T-cell (primary cell): Measurements from ENCODE around the gene LMX1B. TPM values are rescaled to one million over a fixed set of nuclear protein-coding genes. Genes with fewer than 3 reads are reported as not detected.

Experiments
- ATAC-seq, 4 experiments: fragments of 200-7000 bp in 3 of 4; fragments of 150-1000 bp in 1 of 4; cut with Tn5 transposase; replicated peaks in 1 of 4; 1 replicate in 3 of 4; 2 replicates in 1 of 4; pipeline ENCODE4 v1.10.0; 2021; ENCODE audit warnings: moderate library complexity in 3 of 4, mild to moderate bottlenecking in 2 of 4, moderate number of reproducible peaks in 1 of 4
- CTCF ChIA-PET, 2 donors: fragments of 300-600 bp; sonication (Branson Sonifier 250); formaldehyde crosslinking; loops; one replicate each; lab custom pipeline; 2022; ENCODE audit warnings: antibody characterized with exemption in 2 of 2; lab: Charles Lee
- POLR2A ChIA-PET, 2 donors: fragments of 300-600 bp; sonication (Branson Sonifier 250); formaldehyde crosslinking; loops; one replicate each; lab custom pipeline; 2022; ENCODE audit warnings: antibody characterized with exemption in 2 of 2; lab: Charles Lee
- DNase-seq, 35 experiments: peaks; one replicate each; pipeline versions ENCODE4 v3.0.0 to v3.0.0-alpha.2; 2013 to 2023
- H3K27ac ChIP-seq: one replicate; pipeline ENCODE4 v1.5.1; 2013; ENCODE audit warnings: low read length
- H3K27me3 ChIP-seq, 2 experiments: replicated peaks in 1 of 2; 1 replicate in 1 of 2; 2 replicates in 1 of 2; pipeline versions ENCODE4 v1.6.1 to v1.7.0; 2013; ENCODE audit warnings: low read length in 1 of 2, mixed read lengths in 1 of 2; ENCODE audit not compliant: control insufficient read depth in 2 of 2, insufficient read depth in 2 of 2; ENCODE audit errors: extremely low read depth in 1 of 2
- H3K36me3 ChIP-seq, 2 donors: 1 replicate in 1 of 2; 2 replicates in 1 of 2; pipeline versions ENCODE4 v1.6.1 to v1.7.0; 2013; ENCODE audit warnings: low read length in 1 of 2; ENCODE audit not compliant: control insufficient read depth in 2 of 2, insufficient read depth in 1 of 2; ENCODE audit errors: extremely low read depth in 1 of 2
- H3K4me1 ChIP-seq, 2 experiments: 1 replicate in 1 of 2; 2 replicates in 1 of 2; pipeline versions ENCODE4 v1.6.1 to v1.7.0; 2013; ENCODE audit warnings: low read length in 2 of 2, mixed read lengths in 1 of 2; ENCODE audit not compliant: insufficient read depth in 2 of 2, control insufficient read depth in 1 of 2; ENCODE audit errors: extremely low read depth in 1 of 2
- H3K4me3 ChIP-seq, 2 donors: 1 replicate in 1 of 2; 2 replicates in 1 of 2; pipeline versions ENCODE4 v1.5.1 to v1.7.0; 2013; ENCODE audit warnings: mild to moderate bottlenecking in 2 of 2, low read length in 1 of 2, moderate library complexity in 1 of 2; ENCODE audit not compliant: control insufficient read depth in 1 of 2; ENCODE audit errors: extremely low read depth in 1 of 2
- H3K9me3 ChIP-seq: 2 replicates; pipeline ENCODE4 v1.7.0; 2013
- H3K27ac Mint-ChIP-seq, 2 donors: one replicate each; pipeline ENCODE4 v1.8.0; 2020 to 2021; ENCODE audit warnings: mild to moderate bottlenecking in 2 of 2, mixed read lengths in 2 of 2
- H3K27me3 Mint-ChIP-seq, 2 donors: one replicate each; pipeline ENCODE4 v1.8.0; 2021 to 2022; ENCODE audit warnings: mixed read lengths in 2 of 2
- H3K36me3 Mint-ChIP-seq: one replicate; pipeline ENCODE4 v1.8.0; 2021; ENCODE audit warnings: mixed read lengths
- H3K4me1 Mint-ChIP-seq, 3 donors: one replicate each; pipeline ENCODE4 v1.8.0; 2020 to 2022; ENCODE audit warnings: mixed read lengths in 3 of 3, mild to moderate bottlenecking in 1 of 3
- H3K4me3 Mint-ChIP-seq, 3 donors: one replicate each; pipeline ENCODE4 v1.8.0; 2020 to 2022; ENCODE audit warnings: mild to moderate bottlenecking in 3 of 3, mixed read lengths in 3 of 3, moderate library complexity in 3 of 3
- H3K9me3 Mint-ChIP-seq, 3 donors: one replicate each; pipeline ENCODE4 v1.8.0; 2020 to 2022; ENCODE audit warnings: mixed read lengths in 3 of 3
- WGBS: methylation state at CpG from one replicate; pipeline ENCODE4 v1.1.5; 2013; ENCODE audit warnings: missing lambda C conversion rate; ENCODE audit not compliant: insufficient coverage; 5-methylcytosine and 5-hydroxymethylcytosine counted together
- total RNA-seq, 35 experiments: library from RNA in 6 of 35; stranded (reverse) in 6 of 35; fragments of 120-200 nt in 1 of 35; gene quantifications; one replicate each; pipeline versions ENCODE4 v1.2.1 to v1.2.4 and lab custom pipeline; 2013 to 2026

Gene LMX1B
- total RNA-seq, 5 donors from 2014 or later (not counting 1 experiment from before 2014, with no cell fraction given): not detected

GRCh38 chr9:126703866-126704156, 90.1 kb downstream of the LMX1B start:
- ATAC-seq: no peak
- Mint-ChIP-seq H3K9me3 (no peaks in the 10 kb centered on the region), H3K36me3 (no peaks in the 10 kb centered on the region), H3K27ac (no peak overlapping the region), H3K27me3 (peaks cover 14 to 50% of the 10 kb centered on the region in 2 donors), H3K4me3 (no peak overlapping the region), H3K4me1 (peaks cover 17 to 19% (median 18%) of the 10 kb centered on the region in 3 donors)
- POLR2A ChIA-PET: no interaction called here
- H3K27me3 ChIP-seq: peaks cover 0 to 58% of the 10 kb centered on the region in 2 experiments
- CTCF ChIA-PET: interaction anchor here (0.5 to 4.7 kb wide), 5 partner anchors 37 to 347 kb away, joined by 3 to 56 read pairs (median 3); no protein-coding TSS in a partner anchor
- H3K4me1 ChIP-seq: peaks cover 0 to 21% of the 10 kb centered on the region in 2 experiments
- no peaks in the 10 kb centered on the region for H3K36me3 ChIP-seq
- no peak overlapping the region for H3K4me3 ChIP-seq
- H3K9me3 ChIP-seq: no peaks in the 10 kb centered on the region
- no peak overlapping the region for H3K27ac ChIP-seq
- 82% methylated on average over 3 of the region's 3 CpGs for WGBS
- DNase-seq: peak in 1 of 35 experiments; percentile 9

- DNase-seq: peak in 3 of 35 experiments; percentile 2 to 22 (median 11)
- Mint-ChIP-seq H3K4me1 (peaks cover 17 to 19% (median 18%) of the 10 kb centered on the region in 3 donors), H3K27me3 (peaks cover 14 to 50% of the 10 kb centered on the region in 2 donors), H3K27ac (peak overlapping the region in 1 of 2 donors; percentile 34), H3K4me3 (peak overlapping the region in 1 of 3 donors; percentile 79), H3K9me3 (no peaks in the 10 kb centered on the region), H3K36me3 (no peaks in the 10 kb centered on the region)
- no peak overlapping the region for H3K27ac ChIP-seq
- H3K4me1 ChIP-seq: peaks cover 0 to 21% of the 10 kb centered on the region in 2 experiments
- H3K4me3 ChIP-seq: no peak overlapping the region
- POLR2A ChIA-PET: no interaction called here
- CTCF ChIA-PET: interaction anchor here (0.5 to 4.7 kb wide), 4 partner anchors 37 to 77 kb away, joined by 3 to 94 read pairs (median 32); no protein-coding TSS in a partner anchor
- ATAC-seq: no peak
- peaks cover 0 to 55% of the 10 kb centered on the region in 2 experiments for H3K27me3 ChIP-seq
- no peaks in the 10 kb centered on the region for H3K36me3 ChIP-seq
- 37% methylated on average over 13 of the region's 14 CpGs for WGBS
- H3K9me3 ChIP-seq: no peaks in the 10 kb centered on the region
Observed at GRCh38 chr9:126704157-126704891, 90.6 kb downstream of the LMX1B start.

- Histone ChIP-seq H3K36me3 (no peaks in the 10 kb centered on the region), H3K4me1 (peaks cover 0 to 21% of the 10 kb centered on the region in 2 experiments), H3K9me3 (no peaks in the 10 kb centered on the region), H3K4me3 (peak overlapping the region in 1 of 2 donors; percentile 7), H3K27ac (no peak overlapping the region), H3K27me3 (peaks cover 0 to 51% of the 10 kb centered on the region in 2 experiments)
- 11% methylated on average over 34 of the region's 36 CpGs for WGBS
- peak; percentile 61 to 92 (median 80) for DNase-seq
- Mint-ChIP-seq H3K27ac (peak overlapping the region in 1 of 2 donors; percentile 34), H3K27me3 (peaks cover 14 to 46% of the 10 kb centered on the region in 2 donors), H3K36me3 (no peaks in the 10 kb centered on the region), H3K4me3 (peak overlapping the region; percentile 37 to 79 (median 56)), H3K9me3 (no peaks in the 10 kb centered on the region), H3K4me1 (peaks cover 17 to 19% (median 18%) of the 10 kb centered on the region in 3 donors)
- POLR2A ChIA-PET: no interaction called here
- CTCF ChIA-PET: interaction anchor here (1.0 to 4.7 kb wide), 8 partner anchors 15 to 92 kb away, joined by 3 to 94 read pairs (median 6); no protein-coding TSS in a partner anchor
- peak; percentile 75 to 87 (median 80) for ATAC-seq
Observed at GRCh38 chr9:126704892-126705766, 91.4 kb downstream of the LMX1B start.

GRCh38 chr9:126705767-126706697, 92.3 kb downstream of the LMX1B start:
- H3K9me3 Mint-ChIP-seq: no peaks in the 10 kb centered on the region
- H3K9me3 ChIP-seq: no peaks in the 10 kb centered on the region

GRCh38 chr9:126706698-126707053, 92.9 kb downstream of the LMX1B start:
- Mint-ChIP-seq H3K36me3 (no peaks in the 10 kb centered on the region), H3K4me3 (no peak overlapping the region), H3K4me1 (peaks cover 17 to 19% (median 18%) of the 10 kb centered on the region in 3 donors), H3K27me3 (peaks cover 6 to 35% of the 10 kb centered on the region in 2 donors), H3K9me3 (no peaks in the 10 kb centered on the region), H3K27ac (no peak overlapping the region)
- ATAC-seq (no peak), DNase-seq (peak in 1 of 35 experiments; percentile 3)
- Histone ChIP-seq H3K4me3 (no peak overlapping the region), H3K27ac (no peak overlapping the region), H3K4me1 (peaks cover 0 to 21% of the 10 kb centered on the region in 2 experiments), H3K9me3 (no peaks in the 10 kb centered on the region), H3K27me3 (peaks cover 0 to 41% of the 10 kb centered on the region in 2 experiments), H3K36me3 (no peaks in the 10 kb centered on the region)
- POLR2A ChIA-PET: interaction anchor here in 1 of 2 donors (0.6 to 1.1 kb wide), 2 partner anchors 17 to 24 kb away, joined by 3 to 8 read pairs; no protein-coding TSS in a partner anchor
- no CpG with 5 or more reads among the region's 5 CpGs for WGBS
- CTCF ChIA-PET: interaction anchor here (0.6 to 4.7 kb wide), 20 partner anchors 8 to 956 kb away, joined by 3 to 94 read pairs (median 4); partner anchors contain the start of gene ZBTB43 (in 1 of the 2)

More at GRCh38 chr9:126705767-126706697, 92.3 kb downstream of the LMX1B start:
- H3K4me3 ChIP-seq: peak overlapping the region in 1 of 2 donors; percentile 7
- no peaks in the 10 kb centered on the region for H3K36me3 ChIP-seq
- no peak overlapping the region for H3K27ac ChIP-seq
- peaks cover 0 to 45% of the 10 kb centered on the region in 2 experiments for H3K27me3 ChIP-seq
- Mint-ChIP-seq H3K27me3 (peaks cover 12 to 41% of the 10 kb centered on the region in 2 donors), H3K4me3 (peak overlapping the region; percentile 37 to 79 (median 56)), H3K4me1 (peaks cover 17 to 19% (median 18%) of the 10 kb centered on the region in 3 donors), H3K27ac (no peak overlapping the region), H3K36me3 (no peaks in the 10 kb centered on the region)
- 54% methylated on average over 26 of the region's 41 CpGs for WGBS
- CTCF ChIA-PET: interaction anchor here (0.6 to 4.7 kb wide), 21 partner anchors 9 to 955 kb away, joined by 3 to 94 read pairs (median 4); partner anchors contain the start of gene ZBTB43 (in 1 of the 2)
- ATAC-seq (peak; percentile 53 to 76 (median 66)), DNase-seq (peak in 32 of 35 experiments; percentile 26 to 82 (median 63))
- POLR2A ChIA-PET: interaction anchor here in 1 of 2 donors (0.6 to 1.1 kb wide), 2 partner anchors 18 to 24 kb away, joined by 3 to 8 read pairs; no protein-coding TSS in a partner anchor
- H3K4me1 ChIP-seq: peaks cover 0 to 21% of the 10 kb centered on the region in 2 experiments
